ENCODE measurements around the gene CASKIN1.

DNA sequence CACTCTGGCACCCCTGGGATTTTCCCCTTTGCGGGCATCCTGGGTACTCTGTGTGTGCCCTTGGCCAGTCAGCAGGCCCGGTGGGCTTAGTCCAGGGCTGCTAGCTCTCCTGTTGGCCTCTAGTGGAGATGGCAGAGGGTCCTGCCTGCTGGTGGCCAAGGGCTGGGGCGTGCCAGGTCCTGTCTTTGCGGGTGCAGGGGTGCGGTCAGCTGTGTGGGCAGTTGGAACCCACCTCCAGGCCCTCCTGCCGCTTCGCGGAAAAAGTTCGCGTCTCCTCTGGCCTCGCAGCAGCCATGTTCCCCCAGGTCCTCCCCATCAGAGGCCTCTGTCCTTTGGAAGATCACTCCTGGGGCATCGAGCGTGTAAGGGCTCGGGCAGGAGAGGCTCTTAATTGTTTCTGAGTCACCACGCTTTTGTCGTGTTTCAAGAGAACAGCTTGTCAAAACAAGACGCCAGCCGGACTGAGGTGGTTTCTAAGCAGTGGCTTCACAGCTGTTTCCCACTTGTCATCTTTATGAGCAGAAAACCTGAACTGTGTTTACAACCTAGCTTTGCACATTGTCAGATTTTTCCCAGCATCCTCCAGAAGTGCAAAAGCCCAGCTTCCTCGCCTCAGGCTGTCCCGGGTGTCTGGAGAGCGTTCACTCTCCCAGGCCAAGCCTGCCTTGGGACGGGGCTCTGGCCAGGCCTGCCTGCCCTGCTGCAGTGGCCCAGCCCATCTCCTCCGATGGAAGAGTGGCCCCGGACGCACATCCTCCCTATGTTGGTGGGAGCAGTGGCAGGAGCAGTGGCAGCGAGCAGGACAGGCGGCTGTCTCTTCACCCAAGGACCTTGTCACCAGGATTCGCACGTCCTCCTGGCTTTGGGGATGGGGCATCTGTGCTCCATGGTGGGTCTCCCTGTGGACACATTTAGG, 34.9 kb upstream of the CASKIN1 start:
- TF ChIP-seq, protein P1, sequence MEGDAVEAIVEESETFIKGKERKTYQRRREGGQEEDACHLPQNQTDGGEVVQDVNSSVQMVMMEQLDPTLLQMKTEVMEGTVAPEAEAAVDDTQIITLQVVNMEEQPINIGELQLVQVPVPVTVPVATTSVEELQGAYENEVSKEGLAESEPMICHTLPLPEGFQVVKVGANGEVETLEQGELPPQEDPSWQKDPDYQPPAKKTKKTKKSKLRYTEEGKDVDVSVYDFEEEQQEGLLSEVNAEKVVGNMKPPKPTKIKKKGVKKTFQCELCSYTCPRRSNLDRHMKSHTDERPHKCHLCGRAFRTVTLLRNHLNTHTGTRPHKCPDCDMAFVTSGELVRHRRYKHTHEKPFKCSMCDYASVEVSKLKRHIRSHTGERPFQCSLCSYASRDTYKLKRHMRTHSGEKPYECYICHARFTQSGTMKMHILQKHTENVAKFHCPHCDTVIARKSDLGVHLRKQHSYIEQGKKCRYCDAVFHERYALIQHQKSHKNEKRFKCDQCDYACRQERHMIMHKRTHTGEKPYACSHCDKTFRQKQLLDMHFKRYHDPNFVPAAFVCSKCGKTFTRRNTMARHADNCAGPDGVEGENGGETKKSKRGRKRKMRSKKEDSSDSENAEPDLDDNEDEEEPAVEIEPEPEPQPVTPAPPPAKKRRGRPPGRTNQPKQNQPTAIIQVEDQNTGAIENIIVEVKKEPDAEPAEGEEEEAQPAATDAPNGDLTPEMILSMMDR (conservative IDR thresholded peaks at IDR 0.05; ENCODE audit: low read length) = no peak
- no peak for TF ChIP-seq EZH2phosphoT487 (IDR thresholded peaks at IDR 0.05; ENCODE audit: borderline replicate concordance)
